Gastroesophageal sphincter (tissue), 3 donors: ENCODE measurements around the gene WNT11.

Experiments used
- CTCF ChIP-seq, 4 experiments: fragments of 200-600 bp in 2 of 4; fragments of 450-650 bp in 2 of 4; sonication (generic) in 1 of 4; IDR thresholded peaks; one replicate each; pipeline ENCODE4 v1.5.1; 2017 to 2019; ENCODE audit warnings: antibody characterized with exemption in 4 of 4, mild to moderate bottlenecking in 2 of 4, moderate library complexity in 2 of 4
- EP300 ChIP-seq: sonication (generic); formaldehyde crosslinking; IDR thresholded peaks from one replicate; pipeline ENCODE4 v1.6.1; 2017; ENCODE audit warnings: antibody characterized with exemption, mild to moderate bottlenecking
- POLR2A ChIP-seq, 2 donors: fragments of 450-650 bp; IDR thresholded peaks; one replicate each; pipeline ENCODE4 v1.6.1; 2017; ENCODE audit warnings: antibody characterized with exemption in 2 of 2, mild to moderate bottlenecking in 2 of 2, moderate library complexity in 1 of 2
- POLR2AphosphoS5 ChIP-seq: sonication (generic); formaldehyde crosslinking; IDR thresholded peaks from one replicate; pipeline ENCODE4 v1.6.1; 2017; ENCODE audit warnings: antibody characterized with exemption

- TF ChIP-seq POLR2AphosphoS5 (no peak), CTCF (IDR thresholded peaks at IDR 0.05) (no peak), POLR2A (IDR thresholded peaks at IDR 0.05) (no peak), EP300 (no peak)
These were observed 32.2 kb upstream of the WNT11 start for GRCh38 chr11:76238551-76238950.
